NCI-H345 treated with DMSO at 0.1 percent for 48 hours (cell line): ENCODE measurements around the gene SOX6.
"Not testable (repeated sequence)": the region's sequence is repeated elsewhere in the genome, so short reads cannot be mapped to it uniquely, and the experiment has no call there.

ENCODE experiments used
- DNase-seq: peaks from one replicate; lab custom pipeline; 2025; ENCODE audit not compliant: unreplicated experiment; lab: John Stamatoyannopoulos, UW

Gene SOX6

DNA sequence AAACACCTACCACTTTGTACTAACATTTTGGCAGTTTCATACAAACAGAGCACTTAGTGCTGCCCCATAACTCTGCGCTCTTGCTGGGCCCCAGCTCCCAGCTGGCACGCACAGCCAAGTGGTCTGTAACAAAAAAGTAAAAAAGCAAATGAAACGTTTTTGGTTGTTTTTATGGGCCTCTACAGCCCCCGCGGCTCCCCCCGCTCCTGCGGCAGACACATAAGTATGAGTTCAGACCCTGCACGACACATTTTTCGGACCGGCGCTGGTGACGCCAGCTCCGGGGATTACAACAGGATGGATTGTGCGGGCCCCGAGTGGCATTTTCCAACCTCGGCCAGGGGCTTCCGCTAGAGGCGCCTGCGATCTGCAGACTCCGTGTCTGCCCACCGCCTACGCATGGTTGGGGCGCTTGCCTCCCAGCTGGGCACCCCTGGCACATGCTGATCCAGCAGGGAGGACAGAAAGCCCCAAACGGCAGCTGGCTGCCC lies 418.2 kb downstream of the SOX6 start:
- DNase-seq: no peak

DNA sequence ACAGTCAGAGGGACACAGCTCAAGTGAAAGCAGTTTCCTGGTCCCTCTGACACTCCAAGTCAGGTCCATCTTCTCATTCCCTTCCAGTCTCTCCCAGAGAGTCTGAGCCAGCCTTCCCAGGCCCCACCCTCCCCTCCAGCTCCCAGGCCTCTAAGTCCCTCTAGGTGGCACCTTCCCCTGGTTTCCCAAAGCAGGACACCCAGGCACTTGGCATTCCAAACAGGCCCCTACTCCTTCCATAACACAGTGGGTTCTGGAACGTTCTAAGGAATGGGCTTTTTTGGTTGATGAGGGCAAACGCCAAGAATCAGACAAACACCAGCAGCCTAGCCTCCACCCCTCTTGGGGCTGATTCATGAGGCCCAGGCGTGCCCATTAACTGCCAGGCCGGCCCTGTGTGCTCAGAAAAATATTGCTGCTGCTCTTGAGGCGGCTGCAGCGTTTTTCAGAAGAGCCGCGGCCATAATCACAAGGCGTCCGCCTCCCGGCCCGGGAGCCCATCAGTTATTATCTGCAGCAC lies 418.7 kb downstream of the SOX6 start:
- no peak for DNase-seq

DNA sequence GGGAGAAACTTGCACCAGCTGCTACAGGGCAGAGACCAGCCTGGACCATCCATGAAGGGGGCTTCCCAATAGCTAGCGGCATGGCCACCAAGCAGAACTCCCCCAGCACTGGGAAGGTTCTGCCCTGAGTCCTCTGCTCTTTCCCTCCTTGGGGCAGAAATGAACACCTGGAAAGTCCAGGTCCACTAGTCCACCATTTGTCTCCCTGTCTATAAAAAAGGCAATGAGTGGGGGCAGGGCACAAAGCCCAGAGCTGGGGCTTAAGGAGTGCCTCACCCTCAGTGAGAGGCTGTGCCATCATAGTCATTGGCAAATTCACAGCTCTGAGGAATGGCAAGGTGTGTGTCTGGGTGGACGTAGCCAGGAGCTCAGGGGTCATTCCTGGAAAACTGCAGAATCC lies 420.3 kb downstream of the SOX6 start:
- DNase-seq: no peak

DNA sequence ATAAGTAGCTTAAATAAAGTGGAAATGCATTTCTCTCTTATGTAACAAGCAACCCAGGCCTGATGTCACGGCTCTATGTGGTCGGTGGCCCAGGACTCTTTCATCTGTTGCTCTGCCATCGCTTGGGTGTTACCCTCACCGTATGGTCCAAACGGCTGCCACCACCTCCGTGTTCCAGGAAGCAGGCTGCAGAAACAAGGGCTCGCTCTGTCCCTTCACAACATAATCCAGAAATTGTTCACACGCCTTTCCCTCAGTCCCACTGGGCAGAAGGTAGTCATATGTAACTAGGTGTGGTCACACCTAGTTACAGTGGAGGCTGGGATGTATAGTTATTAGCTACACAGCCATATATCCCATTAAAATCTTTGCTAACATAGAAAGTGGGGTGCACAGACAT lies 421.0 kb downstream of the SOX6 start:
- DNase-seq: no peak

DNA sequence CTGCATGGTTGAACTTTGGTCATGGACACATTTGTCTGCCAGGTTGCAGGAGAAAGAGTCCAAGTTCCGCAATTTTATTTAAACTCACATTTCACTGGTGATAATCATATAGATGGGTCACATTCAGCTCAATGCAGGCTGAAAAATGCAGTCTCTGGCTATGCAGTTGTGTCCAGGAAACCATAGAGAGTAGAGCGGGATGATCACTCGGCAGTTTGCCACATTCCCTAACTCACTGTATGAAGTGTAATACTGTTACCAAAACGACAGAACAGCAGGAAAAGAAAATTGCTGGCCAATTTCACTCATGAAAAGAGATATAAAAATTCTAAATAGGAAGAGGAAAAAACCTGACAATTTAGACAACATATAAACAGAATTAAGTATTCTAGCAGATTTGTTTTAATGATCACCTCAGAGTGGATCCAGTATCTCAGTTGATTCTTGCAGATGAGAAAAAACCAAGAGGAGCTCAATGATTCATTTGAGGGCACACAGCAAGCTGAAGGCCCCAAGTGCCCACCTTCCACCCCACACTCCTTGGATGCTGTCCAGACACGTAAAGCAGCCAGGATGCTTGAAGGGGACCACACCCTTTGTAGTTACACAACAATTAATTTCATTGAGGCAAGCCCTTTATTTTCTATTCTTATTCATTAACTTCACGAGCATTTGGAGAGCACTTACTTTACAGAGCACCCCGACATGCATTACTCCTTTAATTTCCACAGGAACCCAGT lies 422.3 kb downstream of the SOX6 start:
- DNase-seq: no peak

DNA sequence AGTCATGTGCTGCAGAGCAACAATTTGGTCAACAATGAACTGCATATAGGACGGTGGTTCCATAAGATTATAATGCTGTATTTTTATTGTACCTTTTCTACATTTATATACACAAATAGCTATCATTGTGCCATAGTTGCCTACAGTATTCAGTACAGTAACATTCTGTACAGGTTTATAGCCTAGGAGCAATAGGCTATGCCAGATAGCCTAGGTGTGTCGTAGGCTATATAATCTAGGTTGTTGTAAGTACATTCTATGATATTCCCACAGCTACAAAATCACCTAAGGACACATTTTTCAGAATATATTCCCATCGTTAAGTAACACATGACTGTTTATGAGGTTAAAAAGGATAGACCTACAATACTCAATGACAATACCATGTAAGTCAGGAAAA lies 423.9 kb downstream of the SOX6 start:
- DNase-seq: no peak

DNA sequence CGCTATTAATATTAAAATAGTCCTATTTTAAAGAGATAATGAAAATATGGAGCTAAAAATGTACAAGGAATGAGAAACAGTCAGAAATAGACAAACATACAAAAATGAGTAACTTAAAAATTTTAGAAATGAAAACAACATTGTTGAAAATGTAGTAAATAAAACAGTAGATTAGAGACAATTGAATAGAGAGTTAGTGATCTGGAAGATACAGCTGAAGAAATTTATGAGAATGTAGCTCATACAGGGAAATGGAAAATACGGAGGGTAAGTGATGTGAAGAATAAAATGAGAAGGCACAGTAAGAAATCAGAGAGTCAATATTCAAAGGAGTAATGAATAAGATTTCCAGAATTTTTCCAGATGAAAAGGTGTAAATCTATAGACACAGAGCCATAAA lies 424.8 kb downstream of the SOX6 start:
- no peak for DNase-seq

DNA sequence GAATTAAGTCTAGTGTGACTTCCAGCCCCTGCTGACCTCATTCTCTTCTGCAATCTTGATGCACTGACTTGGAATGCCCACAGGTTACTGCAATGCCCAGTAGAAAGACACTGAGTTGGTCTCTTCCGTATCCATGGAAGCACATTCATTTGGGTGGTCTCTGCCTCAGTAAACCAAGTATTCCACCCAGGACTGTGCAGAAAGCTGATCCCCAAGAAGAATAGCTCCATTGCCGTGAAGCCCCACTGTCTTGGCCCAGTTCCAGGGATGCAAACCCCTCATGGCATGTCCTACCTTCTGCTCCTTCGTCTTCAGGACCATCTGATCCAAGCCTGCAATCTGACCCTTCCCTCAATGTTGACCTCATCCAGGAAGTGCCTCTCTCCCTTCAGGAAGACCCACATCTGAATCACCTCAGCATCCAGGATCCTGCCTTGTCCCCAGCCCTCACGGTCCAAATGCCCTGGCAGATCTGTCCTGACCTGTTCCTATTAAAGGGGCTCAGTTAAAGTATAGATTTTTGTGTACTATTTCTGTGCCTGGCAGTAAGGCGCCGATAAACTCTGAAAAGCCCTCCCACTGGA lies 425.8 kb downstream of the SOX6 start:
- no peak for DNase-seq

DNA sequence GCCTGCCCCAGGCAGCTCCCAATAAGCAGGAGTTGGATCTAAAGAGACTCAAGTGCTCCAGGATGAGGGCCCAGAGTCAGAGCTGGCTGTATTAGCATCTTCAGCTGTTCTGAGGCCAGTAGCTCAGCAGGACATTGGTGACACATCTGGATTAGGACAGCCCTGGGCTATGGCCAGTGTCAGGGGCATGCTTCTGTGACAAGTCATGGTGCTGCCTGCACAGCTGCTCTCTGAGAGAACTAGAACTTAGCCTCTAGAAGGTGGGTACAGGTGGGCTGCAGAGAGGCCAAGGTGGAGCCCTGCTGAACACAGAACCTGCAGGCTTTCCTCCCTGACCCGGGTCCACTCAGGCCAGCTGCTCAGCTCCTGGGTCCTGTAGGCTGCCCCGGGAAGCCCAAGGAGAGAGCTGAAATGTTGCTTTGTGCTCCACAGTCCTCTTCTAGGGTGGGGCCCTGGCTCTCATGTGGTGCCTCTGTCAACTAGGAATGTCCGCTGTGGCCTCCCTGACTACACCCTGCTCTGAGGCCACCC lies 426.9 kb downstream of the SOX6 start:
- no peak for DNase-seq

DNA sequence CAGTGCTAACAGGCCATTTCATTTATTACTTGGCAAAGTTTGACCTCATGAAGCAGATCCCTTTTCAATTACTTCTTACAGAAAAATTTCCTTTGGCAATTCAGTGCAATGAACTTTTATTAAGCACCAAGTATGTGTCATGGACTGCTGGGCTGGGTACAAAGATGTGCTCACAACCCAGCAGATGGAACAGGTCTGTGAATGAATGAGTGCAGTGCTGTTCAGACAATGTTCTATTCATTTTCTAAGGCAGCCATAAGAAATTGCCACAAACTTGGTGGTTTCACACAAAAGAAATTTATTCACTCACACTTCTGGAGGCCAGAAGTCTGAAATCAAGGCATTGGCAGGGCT lies 428.5 kb downstream of the SOX6 start:
- no peak for DNase-seq

DNA sequence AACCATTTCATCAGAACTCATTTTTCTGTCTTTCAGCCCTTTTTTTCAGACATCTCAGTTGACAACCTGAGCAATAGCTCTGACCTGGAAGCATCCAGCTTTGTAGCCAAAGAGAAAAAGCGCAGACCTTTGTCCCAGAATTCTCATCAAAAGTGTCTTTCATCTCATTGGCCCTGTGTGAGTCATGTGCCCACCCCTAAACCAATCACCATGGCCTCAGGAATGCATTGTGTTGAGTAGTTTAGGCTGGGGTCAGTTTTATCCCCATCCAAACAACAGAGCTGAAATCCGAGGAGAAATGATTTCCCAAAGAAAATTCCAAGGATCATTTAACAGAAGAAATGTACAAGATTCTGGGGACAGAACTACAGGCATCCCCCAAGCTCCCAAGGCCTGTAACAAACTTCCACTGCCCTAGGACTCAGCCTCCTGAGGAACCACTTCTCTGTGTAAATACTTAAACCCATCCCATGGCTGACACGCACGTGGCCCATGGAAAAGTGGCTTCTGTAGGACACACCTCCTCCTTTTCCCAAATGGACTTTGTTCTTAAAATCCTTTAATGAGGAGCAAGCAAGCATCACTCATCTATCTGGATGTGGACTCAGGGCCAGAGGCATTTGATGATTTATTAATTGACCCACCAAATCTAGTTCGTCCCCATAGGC lies 429.0 kb downstream of the SOX6 start:
- no peak for DNase-seq

DNA sequence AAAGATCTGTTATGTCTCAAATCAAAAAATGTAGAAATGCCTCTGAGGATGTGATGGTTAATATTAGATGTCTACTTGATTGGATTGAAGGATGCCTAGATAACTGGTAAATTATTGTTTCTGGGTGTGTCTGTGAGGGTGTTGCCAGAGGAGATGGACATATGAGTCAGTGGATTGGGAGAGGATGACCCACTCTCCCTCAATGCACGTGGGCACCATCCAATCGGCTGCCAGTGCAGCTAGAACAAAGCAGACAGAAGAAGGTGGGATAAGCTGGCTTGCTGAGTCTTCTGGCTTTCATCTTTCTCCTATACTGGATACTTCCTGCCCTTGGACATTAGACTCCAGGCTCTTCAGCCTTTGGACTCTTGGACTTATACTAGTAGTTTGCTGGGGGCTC lies 430.3 kb downstream of the SOX6 start:
- DNase-seq: no peak

DNA sequence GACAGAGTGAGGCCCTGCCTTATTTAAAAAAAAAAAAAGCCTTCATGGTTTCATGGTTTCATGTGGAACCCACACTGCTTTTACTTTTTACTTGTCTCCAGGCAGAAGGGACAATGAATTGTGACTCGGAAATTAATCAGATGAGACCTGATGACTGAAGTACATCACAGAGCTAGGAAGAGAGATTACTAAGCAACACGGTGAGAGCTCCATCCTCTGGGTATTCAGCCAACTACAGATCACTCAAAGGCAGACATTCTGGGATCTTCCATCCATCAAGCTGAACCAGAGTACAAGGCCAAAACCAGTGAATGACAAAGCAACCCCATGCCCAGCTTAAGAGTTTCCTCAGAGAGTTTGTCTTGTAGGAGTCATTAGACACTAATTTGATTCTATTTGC lies 433.2 kb downstream of the SOX6 start:
- DNase-seq: no peak

DNA sequence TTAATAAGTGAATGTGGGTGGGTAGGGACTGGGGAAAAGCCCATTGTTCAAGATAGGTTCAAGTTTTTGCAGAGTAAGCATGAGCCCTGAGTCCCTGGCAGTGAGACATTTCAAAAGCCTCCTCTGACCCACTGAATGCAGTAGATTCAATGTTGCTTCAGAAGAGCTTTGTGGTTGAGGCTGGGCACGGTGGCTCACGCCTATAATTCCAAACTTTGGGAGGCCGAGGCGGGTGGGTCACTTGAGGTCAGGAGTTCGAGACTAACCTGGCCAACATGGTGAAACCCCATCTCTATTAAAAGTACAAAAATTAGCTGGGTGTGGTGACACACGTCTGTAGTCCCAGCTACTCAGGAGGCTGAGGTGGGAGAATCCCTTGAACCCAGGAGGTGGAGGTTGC lies 433.6 kb downstream of the SOX6 start:
- DNase-seq: not testable (repeated sequence)

DNA sequence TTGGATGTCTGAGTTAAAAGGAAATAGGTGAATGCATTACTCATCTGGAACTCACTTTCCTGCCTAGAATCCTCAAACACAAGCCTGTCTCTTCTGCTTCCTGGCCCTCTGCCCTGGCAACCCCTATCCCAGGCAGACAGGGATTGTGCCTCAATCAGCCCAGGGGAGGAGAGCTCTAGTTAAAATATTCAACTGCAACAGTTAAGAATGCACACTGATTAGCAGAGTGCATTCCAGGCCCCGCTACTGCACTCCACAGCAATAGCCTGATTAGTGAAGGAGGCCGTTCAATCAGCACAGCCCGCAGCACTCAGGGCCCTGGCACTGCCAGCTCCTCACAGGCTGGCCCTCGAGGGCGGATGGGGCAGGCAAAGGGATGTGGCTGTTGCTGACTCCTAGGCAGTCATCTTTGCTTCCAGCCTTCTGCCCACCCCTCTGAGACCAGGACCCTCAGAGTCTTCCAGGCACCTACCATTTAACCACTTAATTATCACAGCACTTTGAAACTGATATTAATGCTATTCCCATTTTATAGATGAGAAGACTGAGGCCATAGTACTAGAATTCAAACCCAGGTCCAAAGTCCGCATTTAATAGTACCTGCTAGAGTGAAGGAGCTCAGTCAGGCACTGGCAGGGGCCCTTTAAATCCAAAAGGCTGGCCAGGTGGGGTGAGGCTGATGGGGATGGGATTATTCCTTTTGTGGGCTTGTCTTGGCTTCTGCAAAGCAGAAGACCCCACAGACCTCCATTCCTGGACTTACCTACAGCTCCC lies 435.3 kb downstream of the SOX6 start:
- no peak for DNase-seq

DNA sequence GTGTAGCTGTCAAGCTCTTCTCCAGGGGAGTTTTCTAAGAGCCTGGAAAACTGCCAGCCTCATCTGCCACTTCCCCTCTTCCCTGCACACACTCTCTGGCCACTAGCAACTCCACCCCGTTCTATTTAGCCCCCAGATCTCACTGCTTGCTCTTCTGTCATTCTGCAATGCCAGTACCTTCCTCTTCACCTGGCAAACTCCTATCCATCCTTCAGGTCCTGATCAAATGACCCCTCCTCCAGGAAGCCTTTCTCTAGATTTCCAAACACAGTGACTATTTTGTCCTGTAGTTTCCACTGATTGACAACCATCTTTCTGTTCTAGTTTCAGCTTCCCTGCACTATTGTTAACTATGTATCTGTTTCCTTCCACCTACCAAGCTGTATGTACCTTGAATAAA lies 437.7 kb downstream of the SOX6 start:
- DNase-seq: no peak

DNA sequence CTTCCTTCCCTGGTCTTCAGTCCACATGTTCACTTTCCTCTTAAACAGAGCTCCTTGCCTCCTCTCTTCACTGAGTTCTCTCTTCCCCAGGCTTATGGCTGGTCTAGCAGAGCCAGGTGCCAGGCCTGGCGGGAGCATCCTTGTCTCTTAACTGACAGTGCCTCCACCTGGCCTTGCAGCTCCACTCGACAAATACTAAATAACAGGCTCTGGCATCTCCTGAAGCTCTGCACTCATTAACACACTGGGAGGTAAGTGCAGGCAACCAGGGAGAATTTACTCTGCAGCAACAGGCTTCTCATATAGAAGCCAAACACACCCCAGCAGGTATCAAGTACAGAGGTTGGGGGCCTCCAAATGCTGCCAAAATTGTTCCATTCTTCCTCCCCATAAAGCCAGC lies 438.1 kb downstream of the SOX6 start:
- peak; percentile 99 for DNase-seq
